Skeletal muscle cell (primary cell): ENCODE results near the gene TP53I3.
"Not testable (repeated sequence)": the region's sequence is repeated elsewhere in the genome, so short reads cannot be mapped to it uniquely, and the experiment has no call there.

Experiments used
- DNase-seq: peaks from one replicate; pipeline ENCODE4 v3.0.0-alpha.2; 2010; ENCODE audit warnings: low read depth
- H3K4me3 ChIP-seq: 2 replicates; pipeline ENCODE4 v1.5.1; 2011; ENCODE audit warnings: low read depth, mild to moderate bottlenecking, control low read depth, low read length, moderate library complexity

TP53I3 gene

GRCh38 chr2:24102677-24103076, 18.0 kb upstream of the TP53I3 start:
- no peak for DNase-seq
- H3K4me3 ChIP-seq = no peak overlapping the region

DNA sequence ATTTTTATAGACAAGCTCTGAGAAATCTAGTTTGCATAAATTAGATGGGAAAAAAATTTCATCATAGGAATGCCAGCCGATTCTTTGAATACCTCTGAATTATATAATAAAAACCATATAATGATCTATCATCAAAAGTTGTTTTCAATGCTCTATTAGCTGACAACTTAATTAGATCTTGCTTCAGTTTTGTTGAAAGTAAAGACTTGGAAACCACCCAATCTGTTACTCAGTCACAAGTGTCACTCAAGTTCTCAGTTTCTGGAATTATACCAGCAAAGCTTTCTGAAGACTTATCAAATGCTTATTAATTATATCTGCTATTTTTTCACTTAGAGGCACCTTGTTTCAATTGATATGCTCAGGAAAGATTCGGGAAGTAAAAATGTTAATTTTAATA, 17.4 kb upstream of the TP53I3 start:
- no peak overlapping the region for H3K4me3 ChIP-seq

DNA sequence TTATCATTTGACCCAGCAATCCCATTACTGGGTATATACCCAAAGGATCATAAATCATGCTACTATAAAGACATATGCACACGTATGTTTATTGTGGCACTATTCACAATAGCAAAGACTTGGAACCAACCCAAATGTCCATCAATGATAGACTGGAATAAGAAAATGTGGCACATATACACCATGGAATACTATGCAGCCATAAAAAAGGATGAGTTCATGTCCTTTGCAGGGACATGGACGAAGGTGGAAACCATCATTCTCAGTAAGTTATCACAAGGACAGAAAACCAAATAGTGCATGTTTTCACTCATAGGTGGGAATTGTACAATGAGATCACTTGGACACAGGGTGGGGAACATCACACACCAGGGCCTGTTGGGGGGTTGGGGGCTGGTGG, 16.1 kb upstream of the TP53I3 start:
- not testable (repeated sequence) for H3K4me3 ChIP-seq, DNase-seq

More for the DNA sequence above, 17.4 kb upstream of the TP53I3 start:
- DNase-seq = no peak

DNA sequence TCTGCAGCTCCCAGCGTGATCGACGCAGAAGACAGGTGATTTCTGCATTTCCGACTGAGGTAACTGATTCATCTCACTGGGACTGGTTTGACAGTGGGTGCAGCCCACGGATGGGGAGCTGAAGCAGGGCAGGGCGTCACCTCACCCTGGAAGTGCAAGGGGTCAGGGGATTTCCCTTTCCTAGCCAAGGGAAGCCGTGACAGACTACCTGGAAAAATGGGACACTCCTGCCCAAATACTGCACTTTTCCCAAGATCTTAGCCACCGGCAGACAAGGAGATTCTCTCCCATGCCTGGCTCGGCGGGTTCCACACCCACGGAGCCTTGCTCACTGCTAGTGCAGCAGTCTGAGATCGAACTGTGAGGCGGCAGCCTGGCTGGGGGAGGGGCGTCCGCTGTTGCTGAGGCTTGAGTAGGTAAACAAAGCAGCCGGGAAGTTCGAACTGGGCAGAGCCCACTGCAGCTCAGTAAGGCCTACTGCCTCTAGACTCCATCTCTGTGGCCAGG, 10.6 kb upstream of the TP53I3 start:
- not testable (repeated sequence) for DNase-seq, H3K4me3 ChIP-seq

GRCh38 chr2:24093270-24093669, 8.6 kb upstream of the TP53I3 start:
- not testable (repeated sequence) for H3K4me3 ChIP-seq, DNase-seq

- no peak overlapping the region for H3K4me3 ChIP-seq
Measured at GRCh38 chr2:24088821-24089359, 4.3 kb upstream of the TP53I3 start.

GRCh38 chr2:24087032-24087431, 2.4 kb upstream of the TP53I3 start:
- no peak overlapping the region for H3K4me3 ChIP-seq
- DNase-seq = no peak

More at GRCh38 chr2:24088821-24089359, 4.3 kb upstream of the TP53I3 start:
- no peak for DNase-seq

- DNase-seq = no peak
- no peak overlapping the region for H3K4me3 ChIP-seq
Measured at GRCh38 chr2:24086241-24086640, 1.6 kb upstream of the TP53I3 start.

GRCh38 chr2:24085200-24085489, 511 bp upstream of the TP53I3 start:
- H3K4me3 ChIP-seq = peak overlapping the region; percentile 59
- DNase-seq = no peak

GRCh38 chr2:24083567-24084385, 858 bp downstream of the TP53I3 start:
- DNase-seq = peak; percentile 53

GRCh38 chr2:24082787-24083566, 1.7 kb downstream of the TP53I3 start:
- DNase-seq = no peak
- peak overlapping the region; percentile 59 for H3K4me3 ChIP-seq

More at GRCh38 chr2:24083567-24084385, 858 bp downstream of the TP53I3 start:
- H3K4me3 ChIP-seq = peak overlapping the region; percentile 59

- H3K4me3 ChIP-seq = no peak overlapping the region
- DNase-seq = peak; percentile 40
Measured at GRCh38 chr2:24080701-24081100, 3.9 kb downstream of the TP53I3 start.

DNA sequence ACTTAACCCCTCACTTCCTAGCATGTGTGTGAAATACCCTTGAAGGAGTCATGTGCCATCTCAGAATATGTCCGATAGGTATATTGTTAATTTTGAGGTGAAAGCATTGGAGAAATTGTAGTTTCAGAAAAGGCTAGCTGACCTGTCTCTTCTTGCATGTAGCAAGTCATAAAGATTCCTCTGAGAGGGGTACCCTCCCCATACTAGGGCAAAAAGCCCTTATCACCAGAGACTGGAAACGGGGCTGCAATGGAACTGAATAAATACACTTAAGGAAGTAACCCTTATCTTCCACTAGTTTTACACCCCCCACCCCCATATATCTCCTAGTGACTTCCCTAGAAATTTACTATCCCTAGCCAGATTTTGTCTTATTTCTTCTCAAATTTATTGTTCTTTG, 6.8 kb downstream of the TP53I3 start:
- no peak for DNase-seq
- peak overlapping the region; percentile 69 for H3K4me3 ChIP-seq

DNA sequence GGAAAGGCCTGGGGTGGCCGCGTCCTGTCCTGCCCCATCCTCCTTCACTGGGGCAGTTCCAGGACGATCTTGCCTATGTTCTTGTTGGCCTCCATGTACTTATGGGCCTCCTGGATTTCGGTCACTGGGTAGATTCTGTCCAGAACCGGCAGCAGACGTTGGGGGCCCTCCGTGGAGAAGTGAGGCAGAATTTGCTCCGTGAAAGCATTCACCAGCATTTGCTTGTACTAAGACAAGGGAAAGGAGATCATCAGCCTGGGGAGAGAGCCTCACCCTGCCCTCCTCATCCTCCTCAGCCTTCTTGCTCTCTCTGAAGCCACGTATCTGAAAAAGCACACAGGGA, 7.1 kb downstream of the TP53I3 start:
- no peak for DNase-seq
- H3K4me3 ChIP-seq = peak overlapping the region; percentile 69

DNA sequence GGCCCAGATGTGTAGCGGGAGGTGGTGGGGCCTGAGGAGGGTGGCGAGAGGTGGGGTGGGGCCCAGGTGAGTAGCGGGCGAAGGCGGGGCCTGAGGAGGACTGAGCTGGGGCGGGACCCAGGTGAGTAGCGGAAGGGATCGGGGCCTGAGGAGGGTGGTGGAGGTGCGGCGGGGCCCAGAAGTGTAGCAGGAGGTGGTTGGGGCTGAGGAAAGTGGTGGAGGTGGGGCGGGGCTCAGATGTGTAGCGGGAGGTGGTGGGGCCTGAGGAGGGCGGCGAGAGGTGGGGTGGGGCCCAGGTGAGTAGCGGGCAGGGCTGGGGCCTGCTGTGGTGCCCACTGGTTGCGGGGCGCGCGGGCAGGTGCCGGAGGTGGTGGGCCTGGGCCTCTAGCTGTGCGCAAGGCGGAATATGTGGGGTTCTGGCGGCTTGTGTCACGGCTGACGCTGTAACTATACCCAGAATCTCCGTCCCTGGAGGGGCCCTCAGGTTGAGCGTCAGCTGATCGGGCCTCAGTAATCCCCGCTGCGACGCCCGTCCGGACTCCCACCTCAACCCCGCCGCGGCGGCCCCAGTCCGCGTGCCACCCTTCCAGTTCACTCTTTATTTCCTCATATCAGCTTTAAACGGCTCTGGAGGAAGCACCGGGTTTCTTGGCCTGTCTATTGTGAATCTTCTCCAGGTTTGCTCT, 7.6 kb downstream of the TP53I3 start:
- peak overlapping the region; percentile 69 for H3K4me3 ChIP-seq
- DNase-seq = no peak

- peak within 1 kb of the TSS; percentile 69 for H3K4me3 ChIP-seq
- peak; percentile 94 for DNase-seq
Measured at GRCh38 chr2:24075915-24076848, 8.5 kb downstream of the TP53I3 start, which contains the start of gene SF3B6. Gene SF3B6 (minus strand): TSS chr2:24076326. CDS start chr2:24076229, 97 bp downstream.

DNA sequence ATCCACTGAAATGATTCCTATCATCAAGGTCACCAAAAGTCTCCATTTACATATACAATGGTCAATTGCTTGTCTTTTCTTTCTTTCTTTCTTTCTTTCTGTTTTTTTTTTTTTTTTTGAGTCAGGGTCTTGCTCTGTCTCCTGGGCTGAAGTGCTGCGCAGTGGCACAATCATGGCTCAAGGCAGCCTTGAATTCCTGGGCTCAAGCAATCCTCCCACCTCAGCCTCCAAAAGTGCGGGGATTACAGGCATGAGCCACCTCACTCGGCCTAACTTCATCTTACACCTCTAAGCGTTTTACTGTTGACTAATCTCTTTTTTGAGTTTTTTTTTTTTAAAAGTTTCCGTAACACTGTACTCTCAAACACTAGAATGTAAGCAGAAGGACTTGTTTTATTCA, 9.4 kb downstream of the TP53I3 start:
- no peak for DNase-seq
- peak overlapping the region; percentile 69 for H3K4me3 ChIP-seq

DNA sequence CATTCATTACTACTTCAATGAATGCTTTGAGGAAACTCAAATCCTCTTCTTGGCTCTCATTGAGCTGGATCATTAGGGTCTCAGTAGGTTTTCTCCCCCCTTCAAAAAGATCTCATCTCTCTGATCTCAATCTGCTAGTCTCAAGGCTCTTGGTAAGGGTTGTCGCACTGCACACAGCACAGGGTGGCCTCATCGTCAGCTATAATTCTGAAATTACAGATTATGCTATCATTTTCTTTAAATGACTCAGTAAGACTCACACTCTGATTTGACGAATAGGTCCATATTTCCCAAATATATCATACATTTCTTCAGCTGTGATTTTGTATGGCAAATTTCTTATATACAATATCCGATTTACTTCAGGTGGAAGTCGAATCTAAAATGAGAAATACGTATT, 10.8 kb downstream of the TP53I3 start:
- DNase-seq = no peak
- no peak overlapping the region for H3K4me3 ChIP-seq

- no peak for DNase-seq
- no peak overlapping the region for H3K4me3 ChIP-seq
Measured at GRCh38 chr2:24072259-24072658, 12.4 kb downstream of the TP53I3 start.
